Immature natural killer cell (primary cell): ENCODE results near the gene RCAN1. TPM values are rescaled to one million over a fixed set of nuclear protein-coding genes. Genes with fewer than 3 reads are reported as not detected.

Experiments
- DNase-seq, 3 donors: peaks; one replicate each; pipeline ENCODE4 v3.0.0; 2022; ENCODE audit warnings: mixed read lengths in 1 of 3
- H3K27ac Mint-ChIP-seq, 6 donors: one replicate each; pipeline ENCODE4 v1.8.0; 2020; ENCODE audit warnings: mixed read lengths in 6 of 6, mild to moderate bottlenecking in 5 of 6, inconsistent platforms in 4 of 6, moderate library complexity in 3 of 6
- H3K27me3 Mint-ChIP-seq, 3 donors: one replicate each; pipeline ENCODE4 v1.8.0; 2020 to 2021; ENCODE audit warnings: low read depth in 3 of 3, mild to moderate bottlenecking in 3 of 3, mixed read lengths in 3 of 3, moderate library complexity in 3 of 3, inconsistent platforms in 1 of 3
- H3K36me3 Mint-ChIP-seq, 3 donors: one replicate each; pipeline ENCODE4 v1.8.0; 2020; ENCODE audit warnings: mixed read lengths in 3 of 3, inconsistent platforms in 2 of 3, mild to moderate bottlenecking in 2 of 3
- H3K4me1 Mint-ChIP-seq, 2 donors: one replicate each; pipeline ENCODE4 v1.8.0; 2020; ENCODE audit warnings: inconsistent platforms in 2 of 2, mild to moderate bottlenecking in 2 of 2, mixed read lengths in 2 of 2, moderate library complexity in 1 of 2
- H3K4me3 Mint-ChIP-seq, 5 donors: one replicate each; pipeline ENCODE4 v1.8.0; 2020; ENCODE audit warnings: mild to moderate bottlenecking in 5 of 5, mixed read lengths in 5 of 5, inconsistent platforms in 3 of 5, moderate library complexity in 3 of 5
- H3K9me3 Mint-ChIP-seq, 6 donors: one replicate each; pipeline ENCODE4 v1.8.0; 2020; ENCODE audit warnings: mild to moderate bottlenecking in 6 of 6, mixed read lengths in 6 of 6, inconsistent platforms in 4 of 6, moderate library complexity in 3 of 6
- polyA plus RNA-seq, 3 donors: library from polyadenylated mRNA; unstranded; fragments of 300-500 nt; fragmentation: Illumina TruSeq; gene quantifications; one replicate each; pipeline ENCODE4 v1.2.3, GENCODE V29; 2021

Gene RCAN1
- polyA plus RNA-seq, 3 donors from 2014 or later, result 14.2 to 24.6 (median 17.5) TPM

DNA sequence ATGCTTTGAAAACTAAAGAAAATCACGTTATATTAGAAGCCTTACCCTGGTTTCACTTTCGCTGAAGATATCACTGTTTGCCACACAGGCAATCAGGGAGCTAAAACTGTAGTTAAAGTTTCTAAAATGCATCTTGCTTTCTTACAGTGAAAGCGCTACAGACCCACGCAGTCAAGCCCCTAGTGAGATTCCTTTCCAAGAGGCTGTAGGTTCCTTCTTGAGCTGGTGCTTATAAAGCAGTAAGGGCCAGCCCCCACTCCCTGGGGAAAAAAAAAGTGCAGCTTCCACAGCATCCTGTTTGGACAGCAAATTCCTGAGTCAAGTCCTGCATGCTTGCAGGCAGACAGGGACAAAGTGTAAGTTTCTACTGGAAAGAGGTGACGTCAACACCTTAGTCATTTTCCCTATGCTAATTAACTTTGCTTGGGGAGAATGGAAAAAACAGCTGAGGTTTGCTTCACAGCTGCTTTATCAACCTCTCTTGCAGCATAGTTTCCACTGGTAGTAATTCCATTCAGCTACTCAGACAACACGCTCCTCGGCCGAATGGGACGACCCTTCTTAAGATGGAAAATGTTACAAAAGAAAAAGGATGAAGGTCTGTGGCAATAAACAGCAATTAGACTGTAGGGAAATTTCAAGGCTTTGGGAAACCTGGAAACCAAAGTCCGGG, 88.2 kb downstream of the RCAN1 start:
- H3K27me3 Mint-ChIP-seq, result peaks cover 0 to 2% (median 0%) of the 10 kb centered on the region in 3 donors
- H3K9me3 Mint-ChIP-seq, result peaks cover 0 to 3% (median 0%) of the 10 kb centered on the region in 6 donors
- DNase-seq, result peak in 2 of 3 donors; percentile 8 to 13
- peak overlapping the region; percentile 75 to 88 (median 76) for H3K4me3 Mint-ChIP-seq
- H3K27ac Mint-ChIP-seq, result peak overlapping the region; percentile 57 to 85 (median 78)
- peaks cover 13 to 21% of the 10 kb centered on the region in 2 donors for H3K4me1 Mint-ChIP-seq
- peaks cover 0 to 9% (median 4%) of the 10 kb centered on the region in 3 donors for H3K36me3 Mint-ChIP-seq

DNA sequence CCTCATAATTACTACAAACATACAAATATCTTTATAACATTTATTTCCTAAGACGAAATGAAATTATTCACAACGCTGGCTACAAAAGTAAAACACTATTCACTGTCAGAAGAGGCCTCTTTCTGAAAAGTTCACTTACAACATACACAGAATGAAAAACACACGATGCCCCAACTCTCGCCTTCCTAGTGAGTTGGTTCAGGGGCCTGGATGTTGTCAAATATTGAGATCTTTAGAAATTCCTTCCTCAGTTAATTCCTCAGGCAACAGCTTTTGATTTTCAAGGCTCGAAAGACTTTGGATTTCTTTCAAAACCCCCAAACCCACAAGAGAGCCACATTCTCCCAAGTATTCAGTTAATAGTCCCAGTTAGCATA, 88.7 kb downstream of the RCAN1 start:
- Mint-ChIP-seq H3K4me1 (peaks cover 13 to 21% of the 10 kb centered on the region in 2 donors), H3K9me3 (peaks cover 0 to 3% (median 0%) of the 10 kb centered on the region in 6 donors), H3K36me3 (peaks cover 0 to 14% (median 8%) of the 10 kb centered on the region in 3 donors), H3K27me3 (peaks cover 0 to 2% (median 0%) of the 10 kb centered on the region in 3 donors), H3K4me3 (peak overlapping the region; percentile 75 to 88 (median 76)), H3K27ac (peak overlapping the region; percentile 57 to 85 (median 78))
- no peak for DNase-seq

DNA sequence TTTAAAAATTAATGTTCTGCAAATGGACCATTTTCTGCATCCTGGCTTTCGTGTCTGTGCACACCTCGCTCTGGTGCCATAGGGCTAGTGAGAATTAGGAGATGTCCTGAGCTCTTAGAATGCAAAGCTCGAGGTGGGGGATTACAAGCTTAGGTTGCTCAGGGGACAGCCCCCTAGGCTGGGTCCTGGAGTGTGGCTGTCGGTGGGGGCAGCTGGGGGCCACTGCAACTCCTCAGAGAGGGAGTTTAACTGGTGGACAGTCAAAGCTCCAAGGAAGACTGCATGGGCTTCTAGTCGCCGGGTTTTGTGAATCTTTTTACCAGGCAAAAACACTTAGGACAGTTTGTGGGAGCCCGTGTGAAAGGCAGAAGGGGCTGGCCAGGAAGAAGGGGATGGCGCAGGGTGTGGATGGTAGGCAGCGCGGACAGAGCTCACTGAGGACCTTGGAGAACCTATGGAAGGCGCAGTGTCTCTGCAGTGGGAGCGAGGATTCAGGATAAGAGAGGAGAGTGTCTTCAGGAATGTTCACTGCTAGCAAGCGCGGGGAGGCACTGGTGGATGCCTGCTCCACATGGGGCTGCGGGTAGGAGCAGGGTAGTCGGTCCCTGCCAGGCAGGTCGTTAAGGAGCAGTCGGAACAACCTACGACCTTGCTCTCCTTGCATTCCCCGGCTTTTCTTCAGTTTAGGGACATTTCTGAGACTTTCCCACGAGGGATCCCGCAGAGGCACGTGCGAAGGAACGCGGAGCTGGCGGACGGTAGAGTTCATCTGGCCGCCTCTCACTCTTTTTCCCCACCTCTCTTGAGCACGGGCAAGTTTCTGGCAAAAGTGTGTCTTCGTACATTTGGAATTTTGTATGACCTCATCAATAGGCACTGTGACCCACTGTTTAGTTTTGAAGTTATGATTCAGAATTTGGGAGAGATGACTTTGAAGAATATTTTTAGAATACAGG, 90.0 kb downstream of the RCAN1 start:
- H3K27ac Mint-ChIP-seq, result peak overlapping the region in 2 of 6 donors; percentile 45 to 61
- peaks cover 0 to 3% (median 0%) of the 10 kb centered on the region in 6 donors for H3K9me3 Mint-ChIP-seq
- peaks cover 0 to 22% (median 8%) of the 10 kb centered on the region in 3 donors for H3K36me3 Mint-ChIP-seq

DNA sequence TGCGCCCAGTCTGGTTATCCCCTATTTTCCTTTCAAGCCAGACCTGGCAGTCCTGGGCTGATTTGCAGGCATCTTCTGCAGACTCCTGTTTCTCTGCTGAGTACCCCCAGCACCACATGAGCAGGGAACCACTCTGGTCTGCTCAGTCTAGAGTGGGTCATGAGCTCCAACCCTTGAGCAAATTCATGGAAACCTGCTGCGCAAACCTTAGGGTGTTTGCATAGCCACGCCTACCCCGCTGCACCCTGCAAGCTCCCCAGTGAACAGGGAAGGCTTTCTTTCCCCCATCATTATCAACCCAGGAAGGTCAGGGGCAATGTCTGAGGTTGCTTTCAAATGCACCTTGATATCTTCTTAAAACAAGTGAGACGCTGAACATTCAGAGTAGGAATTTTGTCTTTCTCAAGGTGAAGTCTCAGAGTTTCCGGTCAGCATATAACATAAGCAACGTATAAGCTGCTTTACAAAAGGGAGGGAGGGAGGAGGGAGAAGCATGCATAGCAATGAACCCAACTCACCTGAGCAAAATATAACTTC, 91.8 kb downstream of the RCAN1 start:
- no peak overlapping the region for H3K27ac Mint-ChIP-seq
- DNase-seq, result no peak
- peaks cover 1 to 31% (median 8%) of the 10 kb centered on the region in 3 donors for H3K36me3 Mint-ChIP-seq
- H3K9me3 Mint-ChIP-seq, result peaks cover 0 to 1% (median 0%) of the 10 kb centered on the region in 6 donors
- H3K4me1 Mint-ChIP-seq, result peaks cover 13 to 21% of the 10 kb centered on the region in 2 donors
- H3K4me3 Mint-ChIP-seq, result no peak overlapping the region
- peaks cover 0 to 2% (median 0%) of the 10 kb centered on the region in 3 donors for H3K27me3 Mint-ChIP-seq

More for the DNA sequence above, 90.0 kb downstream of the RCAN1 start:
- DNase-seq, result no peak
- no peak overlapping the region for H3K4me3 Mint-ChIP-seq
- peaks cover 13 to 21% of the 10 kb centered on the region in 2 donors for H3K4me1 Mint-ChIP-seq
- H3K27me3 Mint-ChIP-seq, result peaks cover 0 to 2% (median 0%) of the 10 kb centered on the region in 3 donors

DNA sequence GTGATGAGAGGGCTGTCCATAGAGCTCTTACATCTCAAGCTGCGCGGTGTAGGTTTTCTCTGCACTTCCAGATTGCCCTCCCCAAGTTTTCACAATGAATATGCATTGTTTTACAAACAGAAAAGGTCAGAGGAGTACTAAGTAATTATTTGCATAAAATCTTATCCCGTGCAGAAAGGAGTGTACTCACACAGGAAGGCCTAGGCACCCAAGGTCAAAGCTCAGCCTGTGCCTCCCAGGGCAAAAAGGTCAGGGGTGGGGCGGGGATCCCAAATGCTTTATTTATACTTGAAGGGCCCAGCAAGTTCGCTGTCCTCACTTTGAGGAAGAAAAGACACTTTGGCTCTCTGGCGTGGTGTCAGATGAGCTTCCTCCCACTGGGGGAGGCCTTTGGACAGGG, 92.6 kb downstream of the RCAN1 start:
- Mint-ChIP-seq H3K27ac (no peak overlapping the region), H3K4me1 (peaks cover 18% of the 10 kb centered on the region in 2 donors), H3K4me3 (no peak overlapping the region), H3K36me3 (peaks cover 7 to 39% (median 8%) of the 10 kb centered on the region in 3 donors), H3K27me3 (peaks cover 0 to 2% (median 0%) of the 10 kb centered on the region in 3 donors), H3K9me3 (peaks cover 0 to 1% (median 0%) of the 10 kb centered on the region in 6 donors)
- no peak for DNase-seq

DNA sequence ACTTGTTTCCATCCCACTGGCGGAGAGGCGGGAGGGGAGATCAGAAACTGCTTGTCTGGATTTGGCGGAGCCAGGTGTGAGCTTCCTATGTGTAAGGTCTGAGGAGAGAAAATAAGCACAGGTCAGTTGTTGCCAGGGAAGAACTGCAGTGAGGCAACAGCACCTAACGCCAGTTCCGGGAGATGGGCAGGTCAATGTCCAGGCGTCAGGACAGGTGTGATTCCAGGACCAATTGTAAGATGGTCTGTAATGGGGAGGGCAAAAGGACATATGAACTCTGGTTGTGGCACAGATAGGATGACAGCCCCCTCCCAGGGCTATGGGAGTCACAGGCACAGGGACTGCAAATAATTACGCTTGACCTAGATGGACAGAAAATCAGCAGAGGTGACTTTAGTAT, 93.4 kb downstream of the RCAN1 start:
- no peak overlapping the region for H3K27ac Mint-ChIP-seq

DNA sequence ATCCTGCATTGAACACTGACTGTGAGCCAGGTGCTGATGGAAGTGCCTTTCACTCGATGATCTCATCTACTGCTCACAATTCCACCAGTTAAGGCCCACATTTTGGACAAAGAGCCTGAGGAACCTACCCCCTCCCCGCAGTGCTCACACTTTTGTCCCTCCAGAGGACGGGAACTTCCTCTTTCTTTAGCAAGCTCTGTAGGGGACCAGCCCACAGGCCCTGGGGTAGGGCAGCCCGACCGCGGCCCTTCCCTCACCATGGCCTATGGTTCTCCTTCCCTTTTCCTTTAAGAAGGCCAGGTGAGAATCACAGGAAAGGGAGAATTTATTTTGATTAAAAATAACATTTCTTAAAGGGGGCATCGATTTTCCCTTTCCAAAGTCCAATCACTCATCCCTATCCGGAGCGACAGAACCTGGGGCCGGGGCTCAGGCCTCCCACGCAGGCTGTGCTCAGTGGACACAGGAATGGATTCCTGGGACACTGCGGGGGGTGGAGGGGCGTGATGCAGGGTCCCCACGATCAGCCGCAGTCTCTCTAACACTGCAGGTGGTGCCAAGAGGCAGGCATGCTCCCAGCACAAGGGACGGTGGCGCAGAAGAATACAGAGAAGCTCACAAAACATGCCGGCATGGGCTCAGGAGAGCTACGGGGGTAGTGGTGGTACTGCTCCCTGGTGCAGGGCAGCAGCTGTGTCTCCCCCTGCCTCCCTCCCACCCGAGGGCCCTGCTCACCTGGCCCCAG, 94.0 kb downstream of the RCAN1 start:
- H3K36me3 Mint-ChIP-seq, result peaks cover 7 to 46% (median 11%) of the 10 kb centered on the region in 3 donors
- H3K27me3 Mint-ChIP-seq, result peaks cover 0 to 2% (median 0%) of the 10 kb centered on the region in 3 donors
- no peak for DNase-seq
- no peak overlapping the region for H3K4me3 Mint-ChIP-seq
- peaks cover 5 to 6% of the 10 kb centered on the region in 2 donors for H3K4me1 Mint-ChIP-seq
- H3K9me3 Mint-ChIP-seq, result peaks cover 0 to 1% (median 0%) of the 10 kb centered on the region in 6 donors
- no peak overlapping the region for H3K27ac Mint-ChIP-seq

More for the DNA sequence above, 93.4 kb downstream of the RCAN1 start:
- Mint-ChIP-seq H3K36me3 (peaks cover 7 to 45% (median 11%) of the 10 kb centered on the region in 3 donors), H3K4me1 (peaks cover 11 to 12% of the 10 kb centered on the region in 2 donors), H3K9me3 (peaks cover 0 to 1% (median 0%) of the 10 kb centered on the region in 6 donors), H3K27me3 (peaks cover 0 to 2% (median 0%) of the 10 kb centered on the region in 3 donors), H3K4me3 (no peak overlapping the region)
- DNase-seq, result no peak

DNA sequence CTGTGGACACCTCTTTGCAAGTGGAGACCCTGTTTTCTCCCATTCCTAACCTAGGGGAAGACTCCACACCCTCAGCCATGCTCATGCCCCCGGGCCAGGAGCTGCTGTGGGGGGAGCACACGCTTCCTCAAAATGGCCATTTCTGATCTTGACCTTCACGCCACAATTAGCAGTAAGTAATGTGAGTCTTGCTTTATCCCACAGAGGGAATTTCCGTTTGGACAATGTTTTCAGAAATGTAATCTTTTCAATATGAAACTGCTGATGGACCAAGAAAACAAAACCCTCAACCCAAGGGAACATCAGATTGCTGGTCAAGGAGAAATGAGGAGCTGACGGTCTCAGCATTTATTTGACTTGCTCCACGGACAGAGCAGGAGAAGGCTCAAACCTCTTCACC, 94.6 kb downstream of the RCAN1 start:
- Mint-ChIP-seq H3K4me3 (no peak overlapping the region), H3K9me3 (peaks cover 0 to 1% (median 0%) of the 10 kb centered on the region in 6 donors), H3K27ac (peak overlapping the region in 1 of 6 donors; percentile 22), H3K4me1 (peaks cover 0 to 6% of the 10 kb centered on the region in 2 donors), H3K27me3 (peaks cover 0 to 2% (median 0%) of the 10 kb centered on the region in 3 donors), H3K36me3 (peaks cover 7 to 46% (median 11%) of the 10 kb centered on the region in 3 donors)
- DNase-seq, result no peak

DNA sequence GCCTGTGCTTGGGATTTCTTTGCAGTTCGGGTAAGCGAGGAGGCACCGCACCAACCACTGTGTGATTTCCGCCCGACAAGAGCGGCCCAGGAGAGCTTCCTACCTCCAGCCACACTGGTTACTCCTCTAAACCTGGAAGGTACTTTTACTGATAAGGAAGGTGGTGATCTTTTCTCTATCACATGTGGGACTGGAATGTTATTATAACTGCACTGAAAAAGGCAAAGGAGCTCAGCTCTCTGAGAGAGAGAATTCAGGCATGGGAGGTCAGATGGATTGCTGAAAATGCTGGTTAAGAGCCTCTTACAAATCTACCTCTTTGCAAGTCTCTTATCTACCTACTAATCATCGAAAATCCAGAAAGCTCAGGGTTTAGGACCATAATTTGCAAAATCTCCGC, 95.2 kb downstream of the RCAN1 start:
- no peak overlapping the region for H3K4me3 Mint-ChIP-seq
- no peak for DNase-seq
- no peak overlapping the region for H3K27ac Mint-ChIP-seq
- H3K4me1 Mint-ChIP-seq, result peaks cover 0 to 6% of the 10 kb centered on the region in 2 donors
- H3K27me3 Mint-ChIP-seq, result no peaks in the 10 kb centered on the region
- H3K36me3 Mint-ChIP-seq, result peaks cover 7 to 46% (median 11%) of the 10 kb centered on the region in 3 donors
- no peaks in the 10 kb centered on the region for H3K9me3 Mint-ChIP-seq

DNA sequence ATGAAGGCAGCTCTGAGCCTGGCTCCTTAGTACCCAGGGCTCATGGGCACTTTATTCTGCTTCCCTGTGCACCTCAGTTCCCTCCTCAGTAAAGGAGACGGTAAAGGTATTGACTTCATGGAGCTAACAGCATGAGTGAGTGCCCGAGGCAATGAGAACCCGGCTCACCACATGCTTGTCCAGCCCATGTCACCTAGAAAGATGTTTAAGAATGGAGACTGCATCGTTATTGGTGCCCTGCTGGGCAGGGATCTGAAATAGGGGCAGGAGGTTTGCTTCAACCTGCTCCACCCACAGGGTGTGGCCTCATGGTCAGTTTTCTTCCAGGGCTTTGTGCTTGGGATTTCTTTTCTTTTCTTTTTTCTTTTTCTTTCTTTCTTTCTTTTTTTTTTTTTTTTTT, 95.9 kb downstream of the RCAN1 start:
- Mint-ChIP-seq H3K4me3 (no peak overlapping the region), H3K4me1 (peaks cover 0 to 6% of the 10 kb centered on the region in 2 donors), H3K36me3 (peaks cover 7 to 46% (median 11%) of the 10 kb centered on the region in 3 donors), H3K27ac (no peak overlapping the region), H3K9me3 (no peaks in the 10 kb centered on the region), H3K27me3 (peaks cover 0 to 1% (median 0%) of the 10 kb centered on the region in 3 donors)
- DNase-seq, result no peak

DNA sequence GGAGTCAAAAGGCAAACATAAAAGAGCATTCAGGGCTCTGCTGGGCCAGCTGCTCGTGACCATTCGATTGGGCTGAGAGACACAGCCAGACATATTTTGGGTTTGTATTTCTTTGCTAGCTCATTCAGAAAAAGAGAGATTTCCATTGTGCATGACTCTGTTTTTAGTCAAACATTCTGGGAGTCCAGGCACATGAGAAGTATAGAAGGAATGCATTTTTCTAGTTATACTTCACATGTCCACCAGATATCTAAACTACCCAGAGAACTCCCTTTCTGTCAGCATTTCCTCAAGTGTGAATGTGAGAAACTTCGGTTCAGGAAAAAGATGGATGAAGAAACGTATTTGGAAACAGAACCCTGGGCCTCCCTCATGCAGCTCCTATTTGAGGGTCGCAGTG, 96.6 kb downstream of the RCAN1 start:
- Mint-ChIP-seq H3K27ac (no peak overlapping the region), H3K4me1 (peaks cover 0 to 6% of the 10 kb centered on the region in 2 donors)

DNA sequence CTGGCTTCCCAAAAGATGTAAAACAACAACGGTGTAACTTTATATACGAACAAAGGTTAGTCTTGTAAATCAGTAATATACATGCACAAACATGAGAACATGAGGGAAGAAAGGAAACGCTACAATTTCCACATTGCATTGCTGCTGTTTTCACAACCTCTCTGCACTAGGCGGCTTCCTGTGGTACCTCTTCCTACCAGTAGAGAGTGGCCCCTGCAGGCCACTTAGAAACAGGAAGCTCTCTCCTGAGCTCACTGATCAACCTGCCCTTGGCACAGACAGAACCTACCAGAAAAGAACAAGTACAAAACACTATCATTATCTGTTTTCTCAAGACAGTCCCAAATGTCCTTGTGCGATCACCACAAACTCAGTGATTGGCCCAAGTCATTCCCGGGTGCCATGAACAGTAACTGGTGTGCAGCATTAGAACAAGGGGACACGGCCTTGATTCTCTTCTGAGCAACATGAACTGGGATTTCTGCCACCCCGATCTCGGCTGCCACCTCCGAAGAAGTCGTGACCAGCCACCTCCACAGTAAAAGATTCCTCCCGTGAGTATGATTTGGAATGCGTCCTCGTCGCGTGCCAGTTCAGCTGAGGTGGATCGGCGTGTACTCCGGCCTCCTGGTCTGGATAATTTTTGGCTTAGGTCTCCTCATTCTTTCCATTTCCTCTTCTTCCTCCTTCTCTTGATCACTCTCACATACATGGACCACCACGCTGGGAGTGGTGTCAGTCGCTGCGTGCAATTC, 97.2 kb downstream of the RCAN1 start:
- H3K4me1 Mint-ChIP-seq, result peaks cover 0 to 6% of the 10 kb centered on the region in 2 donors
- H3K36me3 Mint-ChIP-seq, result peaks cover 7 to 42% (median 11%) of the 10 kb centered on the region in 3 donors
- H3K9me3 Mint-ChIP-seq, result no peaks in the 10 kb centered on the region
- H3K4me3 Mint-ChIP-seq, result no peak overlapping the region
- peak overlapping the region in 1 of 6 donors; percentile 50 for H3K27ac Mint-ChIP-seq
- H3K27me3 Mint-ChIP-seq, result peaks cover 0 to 2% (median 0%) of the 10 kb centered on the region in 3 donors
- peak in 1 of 3 donors; percentile 12 for DNase-seq

More for the DNA sequence above, 96.6 kb downstream of the RCAN1 start:
- no peak overlapping the region for H3K4me3 Mint-ChIP-seq
- no peak for DNase-seq
- peaks cover 7 to 46% (median 11%) of the 10 kb centered on the region in 3 donors for H3K36me3 Mint-ChIP-seq
- H3K27me3 Mint-ChIP-seq, result peaks cover 0 to 2% (median 0%) of the 10 kb centered on the region in 3 donors
- no peaks in the 10 kb centered on the region for H3K9me3 Mint-ChIP-seq
